GM19023 (cell line): ENCODE results near the gene SEC14L3.

Source experiments
- ATAC-seq: cut with Tn5 transposase; IDR thresholded peaks from one replicate; pipeline ENCODE4 v1.9.1; 2021; ENCODE audit warnings: mild to moderate bottlenecking, moderate library complexity; ENCODE audit not compliant: unreplicated experiment

Gene SEC14L3

GRCh38 chr22:30447656-30448055 lies 24.2 kb downstream of the SEC14L3 start:
- ATAC-seq, result no peak

- ATAC-seq, result no peak
Observed at GRCh38 chr22:30445438-30446145, 26.2 kb downstream of the SEC14L3 start.

- ATAC-seq, result no peak
Observed at GRCh38 chr22:30444632-30445437, 27.0 kb downstream of the SEC14L3 start.

GRCh38 chr22:30441088-30441487 lies 30.7 kb downstream of the SEC14L3 start:
- no peak for ATAC-seq

- ATAC-seq, result no peak
Observed at GRCh38 chr22:30439836-30440235, 32.0 kb downstream of the SEC14L3 start.

- ATAC-seq, result no peak
Observed at GRCh38 chr22:30439226-30439625, 32.6 kb downstream of the SEC14L3 start.

GRCh38 chr22:30438559-30438958 lies 33.3 kb downstream of the SEC14L3 start:
- ATAC-seq, result no peak

GRCh38 chr22:30436196-30436595 lies 35.6 kb downstream of the SEC14L3 start:
- ATAC-seq, result no peak

GRCh38 chr22:30435674-30436126 lies 36.1 kb downstream of the SEC14L3 start:
- ATAC-seq, result no peak

GRCh38 chr22:30434843-30435242 lies 37.0 kb downstream of the SEC14L3 start:
- no peak for ATAC-seq

GRCh38 chr22:30433773-30434172 lies 38.0 kb downstream of the SEC14L3 start:
- no peak for ATAC-seq

- ATAC-seq, result no peak
Observed at GRCh38 chr22:30433227-30433626, 38.6 kb downstream of the SEC14L3 start.

- no peak for ATAC-seq
Observed at GRCh38 chr22:30432520-30432919, 39.3 kb downstream of the SEC14L3 start.

- ATAC-seq, result no peak
Observed at GRCh38 chr22:30432096-30432495, 39.7 kb downstream of the SEC14L3 start.

- no peak for ATAC-seq
Observed at GRCh38 chr22:30430933-30431332, 40.9 kb downstream of the SEC14L3 start.

GRCh38 chr22:30429887-30430286 lies 41.9 kb downstream of the SEC14L3 start:
- ATAC-seq, result no peak

- ATAC-seq, result no peak
Observed at GRCh38 chr22:30427871-30428270, 43.9 kb downstream of the SEC14L3 start.

- no peak for ATAC-seq
Observed at GRCh38 chr22:30426388-30427353, 45.1 kb downstream of the SEC14L3 start.

- ATAC-seq, result no peak
Observed at GRCh38 chr22:30425616-30426387, 46.0 kb downstream of the SEC14L3 start, which contains the start of gene MTFP1. Gene MTFP1 (plus strand): TSS chr22:30425768. CDS start chr22:30425880, 112 bp downstream.

GRCh38 chr22:30425327-30425615 lies 46.5 kb downstream of the SEC14L3 start:
- ATAC-seq, result no peak
